GM18526 (cell line): ENCODE results near the gene NEDD4.

ENCODE experiments used
- POLR2A ChIP-seq: IDR thresholded peaks from 3 replicates; pipeline ENCODE4 v1.6.1; 2011; ENCODE audit not compliant: insufficient read length; ENCODE audit errors: extremely low read depth

The NEDD4 gene

GRCh38 chr15:55914446-55914845 lies 79.0 kb downstream of the NEDD4 start:
- no peak for TF ChIP-seq POLR2A

GRCh38 chr15:55912982-55913381 lies 80.4 kb downstream of the NEDD4 start:
- TF ChIP-seq POLR2A: no peak

- TF ChIP-seq POLR2A: no peak
Measured at GRCh38 chr15:55909036-55909811, 84.2 kb downstream of the NEDD4 start.

GRCh38 chr15:55907797-55908196 lies 85.6 kb downstream of the NEDD4 start:
- no peak for TF ChIP-seq POLR2A

GRCh38 chr15:55902981-55903380 lies 90.4 kb downstream of the NEDD4 start:
- TF ChIP-seq POLR2A: no peak

- TF ChIP-seq POLR2A: no peak
Measured at GRCh38 chr15:55900019-55900418, 93.4 kb downstream of the NEDD4 start.

GRCh38 chr15:55899537-55899936 lies 93.9 kb downstream of the NEDD4 start:
- no peak for TF ChIP-seq POLR2A

GRCh38 chr15:55897560-55898336 lies 95.7 kb downstream of the NEDD4 start:
- TF ChIP-seq POLR2A: no peak

- TF ChIP-seq POLR2A: no peak
Measured at GRCh38 chr15:55894399-55894965, 98.9 kb downstream of the NEDD4 start.

GRCh38 chr15:55893852-55894251 lies 99.6 kb downstream of the NEDD4 start:
- TF ChIP-seq POLR2A: no peak

GRCh38 chr15:55891196-55891595 lies 102.2 kb downstream of the NEDD4 start:
- TF ChIP-seq POLR2A: no peak

GRCh38 chr15:55884223-55884622 lies 109.2 kb downstream of the NEDD4 start:
- TF ChIP-seq POLR2A: no peak

- TF ChIP-seq POLR2A: no peak
Measured at GRCh38 chr15:55879181-55879580, 114.2 kb downstream of the NEDD4 start.

GRCh38 chr15:55873024-55873720 lies 120.2 kb downstream of the NEDD4 start:
- TF ChIP-seq POLR2A: no peak

- TF ChIP-seq POLR2A: no peak
Measured at GRCh38 chr15:55872471-55872870, 120.9 kb downstream of the NEDD4 start.

GRCh38 chr15:55869660-55870059 lies 123.8 kb downstream of the NEDD4 start:
- no peak for TF ChIP-seq POLR2A

- TF ChIP-seq POLR2A: no peak
Measured at GRCh38 chr15:55868707-55869106, 124.7 kb downstream of the NEDD4 start.
